ENCODE measurements around the gene PWP2.

DNA sequence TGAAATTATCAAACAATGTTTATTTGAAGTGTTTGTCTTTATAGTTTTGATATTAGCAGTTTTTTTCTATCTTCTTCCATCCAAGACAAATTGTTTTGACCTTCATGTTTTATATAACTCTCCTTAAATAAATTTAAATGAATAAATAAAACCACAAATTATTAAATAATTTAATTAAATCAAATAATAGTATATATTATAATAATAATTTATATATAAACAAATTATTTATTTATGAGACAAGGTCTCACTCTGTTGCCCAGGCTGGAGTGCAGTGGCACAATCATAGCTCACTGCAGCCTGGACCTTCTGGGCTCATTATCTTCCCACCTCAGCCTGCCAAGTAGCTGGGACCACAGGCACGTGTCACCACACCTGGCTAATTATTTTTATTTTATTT lies 12.4 kb upstream of the PWP2 start:
- TF ChIP-seq, protein P1, sequence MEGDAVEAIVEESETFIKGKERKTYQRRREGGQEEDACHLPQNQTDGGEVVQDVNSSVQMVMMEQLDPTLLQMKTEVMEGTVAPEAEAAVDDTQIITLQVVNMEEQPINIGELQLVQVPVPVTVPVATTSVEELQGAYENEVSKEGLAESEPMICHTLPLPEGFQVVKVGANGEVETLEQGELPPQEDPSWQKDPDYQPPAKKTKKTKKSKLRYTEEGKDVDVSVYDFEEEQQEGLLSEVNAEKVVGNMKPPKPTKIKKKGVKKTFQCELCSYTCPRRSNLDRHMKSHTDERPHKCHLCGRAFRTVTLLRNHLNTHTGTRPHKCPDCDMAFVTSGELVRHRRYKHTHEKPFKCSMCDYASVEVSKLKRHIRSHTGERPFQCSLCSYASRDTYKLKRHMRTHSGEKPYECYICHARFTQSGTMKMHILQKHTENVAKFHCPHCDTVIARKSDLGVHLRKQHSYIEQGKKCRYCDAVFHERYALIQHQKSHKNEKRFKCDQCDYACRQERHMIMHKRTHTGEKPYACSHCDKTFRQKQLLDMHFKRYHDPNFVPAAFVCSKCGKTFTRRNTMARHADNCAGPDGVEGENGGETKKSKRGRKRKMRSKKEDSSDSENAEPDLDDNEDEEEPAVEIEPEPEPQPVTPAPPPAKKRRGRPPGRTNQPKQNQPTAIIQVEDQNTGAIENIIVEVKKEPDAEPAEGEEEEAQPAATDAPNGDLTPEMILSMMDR (optimal IDR thresholded peaks at IDR 0.05 in 1 of 3, IDR thresholded peaks at IDR 0.05 in 1 of 3, conservative IDR thresholded peaks at IDR 0.05 in 1 of 3; ENCODE audit: extremely low read depth in 1 of 3, insufficient read depth in 2 of 3, low read length in 3 of 3) = no peak
- no peak for TF ChIP-seq EZH2 (IDR thresholded peaks at IDR 0.05; ENCODE audit: low read length)

All from keratinocyte (primary cell).